Measurements from ENCODE around the gene LAMA3.

- TF ChIP-seq CTCF (IDR thresholded peaks at IDR 0.05), result no peak
- TF ChIP-seq POLR2A (IDR thresholded peaks at IDR 0.05), result no peak
These were observed 14.7 kb downstream of the LAMA3 start for GRCh38 chr18:23703987-23704384.

Measured in adrenal gland (tissue), 5 donors.